ENCODE results near the gene IDE. TPM values are rescaled to one million over a fixed set of nuclear protein-coding genes. Genes with fewer than 3 reads are reported as not detected.

IDE gene
- total RNA-seq, 1 experiment from 2014 or later = 56.2 TPM

- Histone ChIP-seq H3K9me2 (replicated peaks; ENCODE audit: insufficient read depth, low read length) (no peaks in the 10 kb centered on the region), H3K9ac (ENCODE audit: low read length) (no peak overlapping the region), H3K36me3 (ENCODE audit: insufficient read depth, low read length) (no peaks in the 10 kb centered on the region), H3K79me2 (ENCODE audit: low read length) (no peaks in the 10 kb centered on the region), H3K4me2 (ENCODE audit: low read depth, low read length, poor library complexity, severe bottlenecking) (no peak overlapping the region), H4K20me1 (ENCODE audit: insufficient read depth, low read depth, low read length) (no peaks in the 10 kb centered on the region), H2AFZ (ENCODE audit: low read length) (no peak overlapping the region), H3K27ac (ENCODE audit: low read length) (no peak overlapping the region), H3K4me3 (ENCODE audit: low read length) (no peak overlapping the region), H3K4me1 (ENCODE audit: low read length) (no peaks in the 10 kb centered on the region), H3K27me3 (ENCODE audit: low read length) (no peaks in the 10 kb centered on the region), H3K9me3 (ENCODE audit: low read length) (no peaks in the 10 kb centered on the region)
- no peak for DNase-seq
Observed at GRCh38 chr10:92420546-92421275, 153.2 kb downstream of the IDE start.

GRCh38 chr10:92419740-92420545 is 153.9 kb downstream of the IDE start:
- Histone ChIP-seq H3K4me3 (ENCODE audit: low read length) (no peak overlapping the region), H3K36me3 (ENCODE audit: insufficient read depth, low read length) (no peaks in the 10 kb centered on the region), H3K4me2 (ENCODE audit: low read depth, low read length, poor library complexity, severe bottlenecking) (no peak overlapping the region), H3K9me2 (replicated peaks; ENCODE audit: insufficient read depth, low read length) (no peaks in the 10 kb centered on the region), H4K20me1 (ENCODE audit: insufficient read depth, low read depth, low read length) (no peaks in the 10 kb centered on the region), H3K9me3 (ENCODE audit: low read length) (no peaks in the 10 kb centered on the region), H3K27me3 (ENCODE audit: low read length) (no peaks in the 10 kb centered on the region), H3K4me1 (ENCODE audit: low read length) (no peaks in the 10 kb centered on the region), H2AFZ (ENCODE audit: low read length) (no peak overlapping the region), H3K27ac (ENCODE audit: low read length) (no peak overlapping the region), H3K9ac (ENCODE audit: low read length) (no peak overlapping the region), H3K79me2 (ENCODE audit: low read length) (no peaks in the 10 kb centered on the region)
- no peak for DNase-seq

- Histone ChIP-seq H3K9me2 (replicated peaks; ENCODE audit: insufficient read depth, low read length) (no peaks in the 10 kb centered on the region), H3K27me3 (ENCODE audit: low read length) (no peaks in the 10 kb centered on the region), H4K20me1 (ENCODE audit: insufficient read depth, low read depth, low read length) (no peaks in the 10 kb centered on the region), H3K27ac (ENCODE audit: low read length) (no peak overlapping the region), H3K4me1 (ENCODE audit: low read length) (peaks cover 4% of the 10 kb centered on the region), H3K36me3 (ENCODE audit: insufficient read depth, low read length) (no peaks in the 10 kb centered on the region), H3K4me2 (ENCODE audit: low read depth, low read length, poor library complexity, severe bottlenecking) (no peak overlapping the region), H2AFZ (ENCODE audit: low read length) (no peak overlapping the region), H3K4me3 (ENCODE audit: low read length) (no peak overlapping the region), H3K79me2 (ENCODE audit: low read length) (no peaks in the 10 kb centered on the region), H3K9me3 (ENCODE audit: low read length) (no peaks in the 10 kb centered on the region), H3K9ac (ENCODE audit: low read length) (no peak overlapping the region)
- DNase-seq = no peak
Observed at GRCh38 chr10:92418891-92419290, 155.0 kb downstream of the IDE start.

GRCh38 chr10:92418221-92418620 is 155.7 kb downstream of the IDE start:
- Histone ChIP-seq H4K20me1 (ENCODE audit: insufficient read depth, low read depth, low read length) (no peaks in the 10 kb centered on the region), H3K79me2 (ENCODE audit: low read length) (no peaks in the 10 kb centered on the region)
- DNase-seq = no peak

GRCh38 chr10:92413519-92413918 is 160.4 kb downstream of the IDE start:
- Histone ChIP-seq H3K4me2 (ENCODE audit: low read depth, low read length, poor library complexity, severe bottlenecking) (peak overlapping the region; percentile 32), H3K27me3 (ENCODE audit: low read length) (no peaks in the 10 kb centered on the region), H3K36me3 (ENCODE audit: insufficient read depth, low read length) (no peaks in the 10 kb centered on the region)

More at GRCh38 chr10:92418221-92418620, 155.7 kb downstream of the IDE start:
- H3K9ac ChIP-seq (ENCODE audit: low read length) = no peak overlapping the region
- no peak overlapping the region for H3K27ac ChIP-seq (ENCODE audit: low read length)
- H3K4me2 ChIP-seq (ENCODE audit: low read depth, low read length, poor library complexity, severe bottlenecking) = no peak overlapping the region
- H3K9me2 ChIP-seq (replicated peaks; ENCODE audit: insufficient read depth, low read length) = no peaks in the 10 kb centered on the region
- no peaks in the 10 kb centered on the region for H3K27me3 ChIP-seq (ENCODE audit: low read length)
- H3K36me3 ChIP-seq (ENCODE audit: insufficient read depth, low read length) = no peaks in the 10 kb centered on the region
- H3K9me3 ChIP-seq (ENCODE audit: low read length) = no peaks in the 10 kb centered on the region
- H3K4me1 ChIP-seq (ENCODE audit: low read length) = peaks cover 11% of the 10 kb centered on the region
- H2AFZ ChIP-seq (ENCODE audit: low read length) = no peak overlapping the region
- no peak overlapping the region for H3K4me3 ChIP-seq (ENCODE audit: low read length)

GRCh38 chr10:92413011-92413410 is 160.9 kb downstream of the IDE start:
- Histone ChIP-seq H3K9me2 (replicated peaks; ENCODE audit: insufficient read depth, low read length) (no peaks in the 10 kb centered on the region), H3K27ac (ENCODE audit: low read length) (no peak overlapping the region), H3K27me3 (ENCODE audit: low read length) (no peaks in the 10 kb centered on the region), H3K9ac (ENCODE audit: low read length) (no peak overlapping the region), H3K79me2 (ENCODE audit: low read length) (no peaks in the 10 kb centered on the region), H3K9me3 (ENCODE audit: low read length) (no peaks in the 10 kb centered on the region), H4K20me1 (ENCODE audit: insufficient read depth, low read depth, low read length) (no peaks in the 10 kb centered on the region), H3K36me3 (ENCODE audit: insufficient read depth, low read length) (no peaks in the 10 kb centered on the region), H3K4me3 (ENCODE audit: low read length) (no peak overlapping the region), H3K4me2 (ENCODE audit: low read depth, low read length, poor library complexity, severe bottlenecking) (peak overlapping the region; percentile 32), H3K4me1 (ENCODE audit: low read length) (peaks cover 16% of the 10 kb centered on the region), H2AFZ (ENCODE audit: low read length) (no peak overlapping the region)
- DNase-seq = peak; percentile 69

More at GRCh38 chr10:92413519-92413918, 160.4 kb downstream of the IDE start:
- H3K9me3 ChIP-seq (ENCODE audit: low read length) = no peaks in the 10 kb centered on the region
- no peak overlapping the region for H3K9ac ChIP-seq (ENCODE audit: low read length)
- no peak for DNase-seq
- no peaks in the 10 kb centered on the region for H3K9me2 ChIP-seq (replicated peaks; ENCODE audit: insufficient read depth, low read length)
- H3K4me3 ChIP-seq (ENCODE audit: low read length) = no peak overlapping the region
- no peak overlapping the region for H2AFZ ChIP-seq (ENCODE audit: low read length)
- no peaks in the 10 kb centered on the region for H3K79me2 ChIP-seq (ENCODE audit: low read length)
- H3K27ac ChIP-seq (ENCODE audit: low read length) = no peak overlapping the region
- no peaks in the 10 kb centered on the region for H4K20me1 ChIP-seq (ENCODE audit: insufficient read depth, low read depth, low read length)
- H3K4me1 ChIP-seq (ENCODE audit: low read length) = peaks cover 16% of the 10 kb centered on the region

GRCh38 chr10:92411406-92411805 is 162.5 kb downstream of the IDE start:
- Histone ChIP-seq H3K4me3 (ENCODE audit: low read length) (no peak overlapping the region), H2AFZ (ENCODE audit: low read length) (no peak overlapping the region), H3K9me2 (replicated peaks; ENCODE audit: insufficient read depth, low read length) (no peaks in the 10 kb centered on the region), H3K9me3 (ENCODE audit: low read length) (no peaks in the 10 kb centered on the region), H3K27me3 (ENCODE audit: low read length) (no peaks in the 10 kb centered on the region), H3K4me2 (ENCODE audit: low read depth, low read length, poor library complexity, severe bottlenecking) (no peak overlapping the region), H4K20me1 (ENCODE audit: insufficient read depth, low read depth, low read length) (no peaks in the 10 kb centered on the region), H3K4me1 (ENCODE audit: low read length) (peaks cover 16% of the 10 kb centered on the region), H3K27ac (ENCODE audit: low read length) (no peak overlapping the region), H3K9ac (ENCODE audit: low read length) (no peak overlapping the region), H3K36me3 (ENCODE audit: insufficient read depth, low read length) (no peaks in the 10 kb centered on the region), H3K79me2 (ENCODE audit: low read length) (no peaks in the 10 kb centered on the region)
- DNase-seq = no peak

- no peak overlapping the region for H3K4me2 ChIP-seq (ENCODE audit: low read depth, low read length, poor library complexity, severe bottlenecking)
- no peak overlapping the region for H2AFZ ChIP-seq (ENCODE audit: low read length)
- H3K79me2 ChIP-seq (ENCODE audit: low read length) = no peaks in the 10 kb centered on the region
- DNase-seq = no peak
- H3K9ac ChIP-seq (ENCODE audit: low read length) = no peak overlapping the region
- no peaks in the 10 kb centered on the region for H3K9me2 ChIP-seq (replicated peaks; ENCODE audit: insufficient read depth, low read length)
- H4K20me1 ChIP-seq (ENCODE audit: insufficient read depth, low read depth, low read length) = no peaks in the 10 kb centered on the region
- H3K36me3 ChIP-seq (ENCODE audit: insufficient read depth, low read length) = no peaks in the 10 kb centered on the region
- no peaks in the 10 kb centered on the region for H3K9me3 ChIP-seq (ENCODE audit: low read length)
- H3K4me1 ChIP-seq (ENCODE audit: low read length) = peaks cover 16% of the 10 kb centered on the region
- no peaks in the 10 kb centered on the region for H3K27me3 ChIP-seq (ENCODE audit: low read length)
- no peak overlapping the region for H3K4me3 ChIP-seq (ENCODE audit: low read length)
- no peak overlapping the region for H3K27ac ChIP-seq (ENCODE audit: low read length)
Observed at GRCh38 chr10:92410501-92410900, 163.4 kb downstream of the IDE start.
